GM21447 (cell line): ENCODE results near the gene ZNF565.
"Not testable (repeated sequence)": the region's sequence is repeated elsewhere in the genome, so short reads cannot be mapped to it uniquely, and the experiment has no call there.

Experiments
- ATAC-seq: cut with Tn5 transposase; IDR thresholded peaks from one replicate; pipeline ENCODE4 v1.9.1; 2021; ENCODE audit not compliant: unreplicated experiment

The ZNF565 gene

DNA sequence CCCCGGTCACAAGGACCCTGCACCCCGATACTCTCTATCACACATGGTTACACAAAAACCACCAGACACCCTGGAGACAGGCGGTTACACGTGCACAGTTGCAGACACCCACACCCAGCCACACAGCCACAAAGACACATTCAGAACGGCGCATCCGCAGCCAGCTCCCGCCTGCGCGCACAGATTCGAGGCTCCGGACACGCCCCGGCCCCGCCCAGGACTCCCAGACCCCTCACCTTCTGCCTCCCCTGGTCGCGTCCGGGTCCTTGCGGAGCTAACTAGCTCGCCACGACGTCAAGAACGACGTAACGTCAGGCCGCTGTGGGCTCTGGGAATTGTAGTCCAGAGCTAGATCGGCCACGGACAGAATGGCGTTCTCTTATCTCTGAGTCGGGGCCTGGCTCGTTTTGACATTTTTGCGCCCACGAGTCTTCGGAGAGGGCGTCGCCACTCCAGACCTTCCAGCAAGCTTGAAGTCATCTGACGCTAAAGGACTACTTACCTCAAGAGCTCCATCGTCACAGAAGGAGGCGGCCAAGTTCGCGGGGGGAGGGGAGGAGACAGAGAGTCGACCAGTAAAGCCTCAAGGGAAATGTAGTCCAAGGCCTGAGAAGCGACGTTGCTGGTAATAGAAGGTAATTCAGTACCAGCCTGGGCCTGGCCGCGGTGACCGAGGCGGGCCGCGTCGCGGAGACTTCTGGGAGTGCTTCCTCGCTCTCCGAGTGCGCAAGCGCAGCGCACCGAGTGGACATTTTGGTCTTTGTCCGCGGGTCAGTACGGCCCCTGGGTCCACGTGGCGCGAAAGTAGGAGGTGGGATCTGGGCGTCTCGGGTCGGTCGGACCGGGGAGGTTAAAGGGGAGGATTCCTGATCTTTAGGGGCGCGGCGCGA, at the start of gene ZNF565, which contains the start of gene ZNF146:
TSS of gene ZNF565 (minus strand) at position 280 of the 890 bp plus-strand sequence. CDS start 12,680 bp downstream, outside the sequence.
TSS of gene ZNF146 (plus strand) at position 721 of the 890 bp plus-strand sequence. CDS start 21,335 bp downstream, outside the sequence.
- peak; percentile 86 for ATAC-seq

- no peak for ATAC-seq
Measured at GRCh38 chr19:36259211-36259610, 44.7 kb upstream of the ZNF565 start.

GRCh38 chr19:36258028-36258875, 43.8 kb upstream of the ZNF565 start:
- no peak for ATAC-seq

DNA sequence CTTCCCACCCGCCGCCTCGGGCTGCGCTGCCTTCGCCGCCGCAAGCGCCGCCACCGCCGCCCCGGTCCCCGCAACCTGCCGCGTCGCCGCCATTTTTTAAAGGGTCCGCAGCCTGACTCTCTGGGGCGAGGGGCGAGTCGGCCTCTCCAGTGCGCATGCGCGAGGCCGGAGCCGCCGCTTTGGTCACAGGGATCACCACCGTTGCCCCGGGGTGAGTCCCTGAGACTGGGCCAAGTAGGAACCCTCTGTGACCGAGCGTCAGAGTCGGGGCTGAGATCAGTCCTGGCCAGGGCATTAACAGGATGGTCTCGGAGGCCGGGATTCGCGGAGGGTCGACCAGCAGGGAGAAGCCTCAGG, 43.0 kb upstream of the ZNF565 start:
- ATAC-seq: no peak

- no peak for ATAC-seq
Measured at GRCh38 chr19:36256853-36257519, 42.5 kb upstream of the ZNF565 start.

GRCh38 chr19:36256064-36256463, 41.6 kb upstream of the ZNF565 start:
- no peak for ATAC-seq

DNA sequence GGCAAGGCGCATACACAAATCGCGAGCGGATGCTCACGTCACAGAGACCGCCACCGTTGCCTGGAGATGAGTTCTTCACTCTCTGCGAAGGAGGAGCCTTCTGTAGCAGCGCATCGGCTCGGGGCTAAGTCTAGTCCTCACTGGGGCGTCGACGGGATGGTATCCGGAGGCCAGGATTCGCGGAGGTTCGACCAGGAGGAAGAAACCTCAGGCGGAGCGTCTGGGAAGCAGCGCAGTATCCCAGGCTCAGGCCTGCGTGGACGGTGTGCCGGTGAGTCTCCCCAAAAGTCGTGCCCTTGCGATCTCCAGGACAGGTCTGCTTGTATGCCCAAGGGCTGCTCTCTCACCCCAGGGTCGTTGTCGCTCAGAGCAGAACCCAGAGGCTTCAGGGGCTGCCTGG, 40.9 kb upstream of the ZNF565 start:
- no peak for ATAC-seq

- ATAC-seq: no peak
Measured at GRCh38 chr19:36254848-36255247, 40.4 kb upstream of the ZNF565 start.

DNA sequence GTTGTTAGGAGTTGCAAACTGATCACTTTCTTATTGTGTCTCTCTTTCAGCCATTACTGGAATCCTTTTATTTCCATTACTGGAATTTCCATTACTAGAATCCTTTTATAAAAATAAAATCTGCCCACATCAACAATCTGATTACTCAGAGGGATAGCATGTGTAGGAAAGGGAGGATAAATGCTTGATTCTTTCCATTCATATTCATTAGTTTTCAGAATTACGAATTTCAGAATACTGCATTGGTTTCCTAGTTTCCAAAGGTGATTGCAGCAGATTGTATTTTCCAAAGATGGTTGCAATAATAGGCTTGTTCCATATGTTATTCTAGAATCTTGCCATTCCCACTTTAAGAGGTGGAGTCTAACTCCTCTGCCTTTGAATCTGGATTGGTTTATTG, 37.6 kb upstream of the ZNF565 start:
- no peak for ATAC-seq

DNA sequence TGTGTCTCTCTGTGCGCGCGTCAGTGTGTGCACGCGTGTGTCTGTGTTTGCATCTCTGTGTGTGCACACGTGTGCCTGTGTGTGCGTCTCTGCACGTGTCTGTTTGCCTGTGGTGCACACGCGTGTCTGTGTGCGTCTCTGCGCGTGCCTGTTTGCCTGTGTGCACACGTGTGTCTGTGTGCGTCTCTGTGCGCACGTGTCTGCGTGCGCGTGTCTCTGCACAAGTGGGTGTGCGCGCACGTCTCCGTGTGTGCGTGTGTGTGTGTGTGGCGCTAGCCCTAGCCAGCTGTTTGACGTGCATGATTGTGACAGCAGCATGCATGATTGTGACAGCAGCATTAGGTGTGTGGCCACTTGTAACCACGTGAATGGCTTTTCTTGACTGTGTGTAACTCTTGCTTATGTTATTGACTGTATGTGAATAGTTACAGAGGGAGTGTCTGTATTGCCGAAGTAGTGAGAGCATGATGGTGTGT, 31.6 kb upstream of the ZNF565 start:
- no peak for ATAC-seq

GRCh38 chr19:36245210-36246005, 30.9 kb upstream of the ZNF565 start:
- no peak for ATAC-seq

GRCh38 chr19:36244066-36244465, 29.6 kb upstream of the ZNF565 start:
- no peak for ATAC-seq

GRCh38 chr19:36236946-36237310, 22.5 kb upstream of the ZNF565 start:
- ATAC-seq: no peak

DNA sequence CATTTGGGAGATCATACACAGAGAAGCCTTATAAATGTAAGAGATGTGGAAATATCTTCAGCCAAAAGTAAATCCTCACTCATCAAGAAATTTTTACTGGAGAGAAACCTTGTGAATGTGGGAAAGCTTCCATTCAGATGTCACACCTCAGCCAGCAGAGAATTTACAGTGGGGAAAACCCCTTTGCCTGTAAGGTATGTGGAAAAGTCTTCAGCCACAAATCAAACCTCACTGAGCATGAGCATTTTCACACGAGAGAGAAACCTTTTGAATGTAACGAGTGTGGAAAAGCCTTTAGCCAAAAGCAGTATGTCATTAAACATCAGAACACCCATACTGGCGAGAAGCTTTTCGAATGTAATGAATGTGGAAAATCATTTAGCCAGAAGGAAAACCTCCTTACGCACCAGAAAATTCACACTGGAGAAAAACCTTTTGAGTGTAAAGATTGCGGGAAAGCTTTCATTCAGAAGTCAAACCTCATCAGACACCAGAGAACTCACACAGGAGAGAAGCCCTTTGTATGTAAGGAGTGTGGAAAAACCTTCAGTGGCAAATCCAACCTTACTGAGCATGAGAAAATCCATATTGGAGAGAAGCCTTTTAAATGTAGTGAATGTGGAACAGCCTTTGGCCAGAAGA, 22.0 kb upstream of the ZNF565 start:
- ATAC-seq: no peak

DNA sequence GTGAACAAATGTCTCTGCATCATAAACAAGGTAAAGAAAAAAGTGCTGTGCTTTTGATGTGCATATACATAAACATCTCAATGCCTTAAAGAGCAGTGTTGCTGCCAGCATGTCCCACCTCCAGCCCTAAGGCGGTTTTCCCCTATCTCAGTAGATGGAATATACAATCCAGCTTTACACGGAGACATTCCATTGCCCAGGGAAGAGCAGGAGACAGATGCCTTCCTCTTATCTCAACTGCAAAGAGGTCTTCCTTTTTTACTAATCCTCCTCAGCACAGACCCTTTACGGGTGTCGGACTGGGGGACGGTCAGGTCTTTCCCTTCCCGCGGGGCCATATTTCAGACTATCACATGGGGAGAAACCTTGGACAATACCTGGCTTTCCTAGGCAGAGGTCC, 19.2 kb upstream of the ZNF565 start:
- ATAC-seq: not testable (repeated sequence)

DNA sequence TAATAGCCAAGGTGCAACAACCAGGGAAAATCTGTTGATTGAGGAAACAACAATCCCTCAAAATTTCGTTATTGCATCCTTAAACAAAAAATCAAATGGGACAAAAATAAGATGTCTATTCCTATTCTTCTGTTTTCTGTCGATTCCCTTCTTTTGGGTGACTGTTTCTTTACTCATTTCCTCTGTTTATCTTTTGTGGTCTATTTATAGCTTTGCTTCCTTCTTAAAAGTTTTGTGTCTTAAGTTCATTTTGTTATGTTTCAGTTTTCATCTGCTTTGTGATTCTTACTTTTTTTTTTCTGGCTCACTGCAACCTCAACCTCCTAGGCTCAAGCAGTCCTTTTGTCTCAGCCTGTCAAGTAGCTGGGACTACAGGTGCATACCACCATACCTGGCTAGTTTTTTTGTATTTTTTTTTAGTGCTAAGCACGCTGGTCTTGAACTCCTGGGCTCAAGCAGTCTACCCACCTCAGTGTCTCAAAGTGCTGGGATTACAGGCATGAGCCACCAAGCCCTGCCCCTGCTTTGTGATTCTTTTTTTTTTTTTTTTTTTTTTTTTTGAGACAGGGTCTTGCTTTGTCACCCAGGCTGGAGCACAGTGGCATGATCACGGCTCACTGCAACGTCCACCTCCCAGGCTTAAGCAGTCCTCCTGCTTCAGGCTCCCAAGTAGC, 10.9 kb upstream of the ZNF565 start:
- no peak for ATAC-seq

DNA sequence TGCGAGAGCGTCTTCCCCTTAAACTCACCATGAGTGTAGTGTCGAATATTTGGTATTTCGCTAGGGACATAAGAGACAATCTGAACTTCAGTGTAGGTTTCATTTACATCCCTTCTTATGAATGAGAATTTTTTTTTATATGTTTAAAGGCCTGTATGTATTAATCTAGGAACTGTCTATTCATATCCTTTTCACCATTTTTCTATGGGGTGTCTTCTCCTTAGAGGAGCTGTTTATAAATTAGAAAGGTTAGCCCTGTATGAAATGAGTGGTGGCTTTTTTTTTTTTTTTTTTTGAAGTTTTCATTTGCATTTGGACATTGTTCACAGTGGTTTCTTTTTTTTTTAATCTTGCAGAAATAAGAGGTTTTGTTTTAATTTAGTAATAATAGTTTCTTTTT, 8.0 kb upstream of the ZNF565 start:
- ATAC-seq: no peak

GRCh38 chr19:36221474-36221873, 7.0 kb upstream of the ZNF565 start:
- no peak for ATAC-seq
